GM12878 (cell line): ENCODE results near the gene STOML2.

ENCODE experiments used
- MYC ChIP-seq: IDR thresholded peaks from 2 replicates; pipeline ENCODE4 v1.6.1; 2011; ENCODE audit warnings: mild to moderate bottlenecking, low read length, moderate library complexity, inconsistent platforms; ENCODE audit not compliant: insufficient read depth, insufficient replicate concordance, insufficient read length, severe bottlenecking
- ZNF274 ChIP-seq: IDR thresholded peaks from one replicate; pipeline ENCODE4 v1.8.0; 2011; ENCODE audit not compliant: insufficient read length, insufficient read depth
- TF ChIP-seq, protein P1 (sequence below), 3 experiments: IDR thresholded peaks in 2 of 3; conservative IDR thresholded peaks in 1 of 3; 2 replicates each; pipeline ENCODE4 v1.5.1; 2011; ENCODE audit warnings: low read depth in 3 of 3, low read length in 3 of 3, mild to moderate bottlenecking in 3 of 3, control low read depth in 2 of 3, moderate library complexity in 2 of 3, inconsistent platforms in 1 of 3, mixed read lengths in 1 of 3; ENCODE audit not compliant: control insufficient read depth in 2 of 3, insufficient read depth in 1 of 3; ENCODE audit errors: extremely low read depth in 1 of 3
- TF ChIP-seq, protein P2 (sequence below): IDR thresholded peaks from 2 replicates; pipeline ENCODE4 v1.6.1; 2011; ENCODE audit warnings: borderline replicate concordance, low read depth, mild to moderate bottlenecking, moderate library complexity, low read length; ENCODE audit not compliant: insufficient read depth, poor library complexity, severe bottlenecking

DNA sequence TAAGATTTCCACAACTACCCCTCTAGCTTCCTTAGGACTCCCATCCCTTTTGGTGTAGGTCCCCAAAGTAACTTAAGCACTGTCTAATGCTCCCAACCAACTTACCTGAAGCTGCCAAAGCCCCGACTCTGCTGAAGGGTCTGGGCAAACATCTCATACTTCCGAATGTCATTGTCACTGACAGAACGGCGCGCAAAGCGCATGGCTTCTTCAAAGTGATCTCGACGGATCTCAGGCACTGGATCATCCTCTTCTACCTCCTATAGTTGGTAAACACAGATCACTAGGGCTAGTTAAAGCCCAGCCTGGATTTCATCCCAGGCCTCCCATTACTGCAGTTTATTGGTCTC is 45.7 kb downstream of the STOML2 start:
- TF ChIP-seq ZNF274 (no peak), MYC (no peak)
- TF ChIP-seq, protein P1, sequence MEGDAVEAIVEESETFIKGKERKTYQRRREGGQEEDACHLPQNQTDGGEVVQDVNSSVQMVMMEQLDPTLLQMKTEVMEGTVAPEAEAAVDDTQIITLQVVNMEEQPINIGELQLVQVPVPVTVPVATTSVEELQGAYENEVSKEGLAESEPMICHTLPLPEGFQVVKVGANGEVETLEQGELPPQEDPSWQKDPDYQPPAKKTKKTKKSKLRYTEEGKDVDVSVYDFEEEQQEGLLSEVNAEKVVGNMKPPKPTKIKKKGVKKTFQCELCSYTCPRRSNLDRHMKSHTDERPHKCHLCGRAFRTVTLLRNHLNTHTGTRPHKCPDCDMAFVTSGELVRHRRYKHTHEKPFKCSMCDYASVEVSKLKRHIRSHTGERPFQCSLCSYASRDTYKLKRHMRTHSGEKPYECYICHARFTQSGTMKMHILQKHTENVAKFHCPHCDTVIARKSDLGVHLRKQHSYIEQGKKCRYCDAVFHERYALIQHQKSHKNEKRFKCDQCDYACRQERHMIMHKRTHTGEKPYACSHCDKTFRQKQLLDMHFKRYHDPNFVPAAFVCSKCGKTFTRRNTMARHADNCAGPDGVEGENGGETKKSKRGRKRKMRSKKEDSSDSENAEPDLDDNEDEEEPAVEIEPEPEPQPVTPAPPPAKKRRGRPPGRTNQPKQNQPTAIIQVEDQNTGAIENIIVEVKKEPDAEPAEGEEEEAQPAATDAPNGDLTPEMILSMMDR (IDR thresholded peaks at IDR 0.05 in 2 of 3, conservative IDR thresholded peaks at IDR 0.05 in 1 of 3; ENCODE audit: control insufficient read depth in 2 of 3, extremely low read depth in 1 of 3, insufficient read depth in 1 of 3, low read depth in 3 of 3, low read length in 3 of 3) = no peak
- TF ChIP-seq, protein P2, sequence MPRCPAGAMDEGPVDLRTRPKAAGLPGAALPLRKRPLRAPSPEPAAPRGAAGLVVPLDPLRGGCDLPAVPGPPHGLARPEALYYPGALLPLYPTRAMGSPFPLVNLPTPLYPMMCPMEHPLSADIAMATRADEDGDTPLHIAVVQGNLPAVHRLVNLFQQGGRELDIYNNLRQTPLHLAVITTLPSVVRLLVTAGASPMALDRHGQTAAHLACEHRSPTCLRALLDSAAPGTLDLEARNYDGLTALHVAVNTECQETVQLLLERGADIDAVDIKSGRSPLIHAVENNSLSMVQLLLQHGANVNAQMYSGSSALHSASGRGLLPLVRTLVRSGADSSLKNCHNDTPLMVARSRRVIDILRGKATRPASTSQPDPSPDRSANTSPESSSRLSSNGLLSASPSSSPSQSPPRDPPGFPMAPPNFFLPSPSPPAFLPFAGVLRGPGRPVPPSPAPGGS = no peak
